H1 (cell line): ENCODE results near the gene NCKIPSD. TPM values are rescaled to one million over a fixed set of nuclear protein-coding genes. Genes with fewer than 3 reads are reported as not detected.

Experiments used
- CTCF ChIA-PET: fragments of 300-600 bp; sonication (Branson Sonifier 250); formaldehyde crosslinking; loops from one replicate; lab custom pipeline; 2021; ENCODE audit not compliant: partially characterized antibody; lab: Charles Lee
- POLR2A ChIA-PET: fragments of 300-600 bp; sonication (Branson Sonifier 250); formaldehyde crosslinking; loops from one replicate; lab custom pipeline; 2021; ENCODE audit warnings: inconsistent platforms; ENCODE audit not compliant: partially characterized antibody; lab: Charles Lee
- DNase-seq, 2 experiments: peaks; one replicate each; pipeline versions ENCODE4 v3.0.0 to v3.0.0-alpha.2; 2010 to 2022; ENCODE audit warnings: low spot score in 2 of 2, low read depth in 1 of 2, mixed read lengths in 1 of 2
- FAIRE-seq: peaks from 2 replicates; lab custom pipeline; 2011; peaks lifted over from hg19 to GRCh38; lab: Jason Lieb, UNC
- H2AFZ ChIP-seq: 2 replicates; pipeline ENCODE4 v1.8.1; 2012; ENCODE audit warnings: low read length, inconsistent platforms
- H2AK5ac ChIP-seq: 2 replicates; pipeline ENCODE4 v1.6.1; 2013; ENCODE audit warnings: low read depth, low read length
- H2BK120ac ChIP-seq: replicated peaks from 2 replicates; pipeline ENCODE3; 2013; ENCODE audit warnings: low read depth, low read length, inconsistent platforms
- H2BK12ac ChIP-seq: 2 replicates; pipeline ENCODE4 v1.6.1; 2013; ENCODE audit warnings: low read depth, low read length
- H2BK15ac ChIP-seq: 2 replicates; pipeline ENCODE4 v1.6.1; 2013; ENCODE audit warnings: low read length
- H2BK20ac ChIP-seq: 2 replicates; pipeline ENCODE4 v1.6.1; 2013; ENCODE audit warnings: low read length
- H2BK5ac ChIP-seq: 2 replicates; pipeline ENCODE4 v1.6.1; 2013; ENCODE audit warnings: low read depth, low read length
- H3K14ac ChIP-seq: 2 replicates; pipeline ENCODE4 v1.6.1; 2013; ENCODE audit warnings: inconsistent platforms; ENCODE audit not compliant: insufficient read length
- H3K18ac ChIP-seq: 2 replicates; pipeline ENCODE4 v1.6.1; 2013; ENCODE audit warnings: low read length; ENCODE audit errors: extremely low read depth
- H3K23ac ChIP-seq: 2 replicates; pipeline ENCODE4 v1.6.1; 2013; ENCODE audit warnings: inconsistent platforms; ENCODE audit not compliant: insufficient read length
- H3K23me2 ChIP-seq: 2 replicates; pipeline ENCODE4 v1.6.1; 2013; ENCODE audit warnings: low read depth, low read length
- H3K27ac ChIP-seq: 2 replicates; pipeline ENCODE4 v1.6.1; 2011; ENCODE audit warnings: low read depth, low read length, inconsistent platforms
- H3K27me3 ChIP-seq, 4 experiments: replicated peaks in 1 of 4; 1 replicate in 1 of 4; 2 replicates in 3 of 4; pipeline versions ENCODE4 v1.6.1 to v1.8.1; 2011 to 2013; ENCODE audit warnings: low read length in 3 of 4, mild to moderate bottlenecking in 3 of 4, inconsistent platforms in 2 of 4, mixed read lengths in 2 of 4, moderate library complexity in 1 of 4; ENCODE audit not compliant: control insufficient read depth in 3 of 4, insufficient read depth in 3 of 4; ENCODE audit errors: extremely low read depth in 1 of 4
- H3K36me3 ChIP-seq, 4 experiments: 2 replicates each; pipeline versions ENCODE4 v1.6.1 to v1.8.1; 2011 to 2013; ENCODE audit warnings: mild to moderate bottlenecking in 4 of 4, low read length in 3 of 4, moderate library complexity in 2 of 4, control low read depth in 1 of 4, inconsistent platforms in 1 of 4; ENCODE audit not compliant: insufficient read depth in 4 of 4, control insufficient read depth in 2 of 4
- H3K4ac ChIP-seq: replicated peaks from 2 replicates; pipeline ENCODE3; 2013; ENCODE audit warnings: low read length, low read depth, mixed read lengths, inconsistent platforms; ENCODE audit not compliant: insufficient read length
- H3K4me1 ChIP-seq, 4 experiments: replicated peaks in 1 of 4; 1 replicate in 1 of 4; 2 replicates in 3 of 4; pipeline versions ENCODE4 v1.6.1 to v1.8.1; 2011 to 2013; ENCODE audit warnings: low read length in 3 of 4, inconsistent platforms in 2 of 4, mixed read lengths in 1 of 4; ENCODE audit not compliant: insufficient read depth in 4 of 4, control insufficient read depth in 3 of 4
- H3K4me2 ChIP-seq, 2 experiments: 2 replicates each; pipeline versions ENCODE4 v1.6.1 to v1.8.1; 2011 to 2013; ENCODE audit warnings: low read depth in 2 of 2, low read length in 2 of 2, control low read depth in 1 of 2, inconsistent platforms in 1 of 2, mild to moderate bottlenecking in 1 of 2; ENCODE audit not compliant: insufficient read depth in 1 of 2
- H3K4me3 ChIP-seq, 4 experiments: fragments of 200-600, 300-600 bp in 1 of 4; sonication (generic), shearing (Covaris generic), sonication (Bioruptor Twin) in 1 of 4; 2 replicates each; pipeline versions ENCODE4 v1.5.1 to v1.8.1; 2011 to 2016; ENCODE audit warnings: low read length in 4 of 4, low read depth in 3 of 4, control low read depth in 2 of 4, inconsistent platforms in 2 of 4, mild to moderate bottlenecking in 2 of 4, mixed read lengths in 1 of 4, moderate library complexity in 1 of 4; ENCODE audit not compliant: insufficient read depth in 2 of 4; ENCODE audit errors: extremely low read depth in 1 of 4
- H3K56ac ChIP-seq: replicated peaks from 2 replicates; pipeline ENCODE3; 2013; ENCODE audit warnings: low read depth, mild to moderate bottlenecking, mixed read lengths, low read length, inconsistent platforms; ENCODE audit not compliant: insufficient read length
- H3K79me1 ChIP-seq: 2 replicates; pipeline ENCODE4 v1.6.1; 2013; ENCODE audit warnings: low read depth, low read length, control low read depth
- H3K79me2 ChIP-seq, 2 experiments: 2 replicates each; pipeline versions ENCODE4 v1.6.1 to v1.8.1; 2012 to 2013; ENCODE audit warnings: low read length in 2 of 2, mild to moderate bottlenecking in 2 of 2, inconsistent platforms in 1 of 2; ENCODE audit not compliant: insufficient read depth in 2 of 2, control insufficient read depth in 1 of 2
- H3K9ac ChIP-seq, 4 experiments: replicated peaks in 1 of 4; 1 replicate in 1 of 4; 2 replicates in 3 of 4; pipeline versions ENCODE4 v1.6.1 to v1.8.1; 2011 to 2013; ENCODE audit warnings: low read depth in 3 of 4, low read length in 3 of 4, control low read depth in 2 of 4, mild to moderate bottlenecking in 2 of 4, moderate library complexity in 2 of 4, inconsistent platforms in 1 of 4; ENCODE audit errors: extremely low read depth in 1 of 4
- H3K9me3 ChIP-seq, 2 experiments: 2 replicates each; pipeline versions ENCODE4 v1.6.1 to v1.8.1; 2012 to 2013; ENCODE audit warnings: mild to moderate bottlenecking in 2 of 2, moderate library complexity in 2 of 2, control low read depth in 1 of 2, inconsistent platforms in 1 of 2, low read depth in 1 of 2, low read length in 1 of 2, mixed read lengths in 1 of 2; ENCODE audit not compliant: insufficient read depth in 2 of 2
- H4K20me1 ChIP-seq, 2 experiments: replicated peaks in 1 of 2; 2 replicates each; pipeline versions ENCODE3 to v1.8.1; 2011 to 2013; ENCODE audit warnings: inconsistent platforms in 2 of 2, low read length in 2 of 2, mild to moderate bottlenecking in 1 of 2; ENCODE audit not compliant: insufficient read depth in 2 of 2, control insufficient read depth in 1 of 2
- H4K5ac ChIP-seq: 2 replicates; pipeline ENCODE4 v1.6.1; 2013; ENCODE audit warnings: low read length, low read depth, mixed read lengths, inconsistent platforms; ENCODE audit not compliant: insufficient read length
- H4K8ac ChIP-seq: 2 replicates; pipeline ENCODE4 v1.8.0; 2013; ENCODE audit warnings: mild to moderate bottlenecking, moderate library complexity, low read length, inconsistent platforms; ENCODE audit not compliant: insufficient read depth; ENCODE audit errors: extremely low read depth
- H4K91ac ChIP-seq: replicated peaks from 2 replicates; pipeline ENCODE3; 2013; ENCODE audit warnings: low read length, mixed read lengths, inconsistent platforms; ENCODE audit not compliant: insufficient read length
- CHD1 ChIP-seq: IDR thresholded peaks from 2 replicates; pipeline ENCODE4 v1.6.1; 2012; ENCODE audit warnings: low read depth, low read length, improper control_type of control experiment
- CTBP2 ChIP-seq: IDR thresholded peaks from 2 replicates; pipeline ENCODE4 v1.7.0; 2011; ENCODE audit warnings: borderline replicate concordance, mild to moderate bottlenecking, moderate library complexity, mixed read lengths, low read length; ENCODE audit not compliant: insufficient read depth, insufficient read length
- JUN ChIP-seq: IDR thresholded peaks from 2 replicates; pipeline ENCODE4 v1.6.1; 2011; ENCODE audit warnings: low read depth, mild to moderate bottlenecking, improper control_type of control experiment, low read length
- POLR2AphosphoS5 ChIP-seq: IDR thresholded peaks from 2 replicates; pipeline ENCODE4 v1.6.1; 2011; ENCODE audit warnings: low read depth, low read length
- SP4 ChIP-seq: IDR thresholded peaks from 2 replicates; pipeline ENCODE4 v1.6.1; 2012; ENCODE audit warnings: low read length, inconsistent platforms
- WGBS, 2 experiments: shearing (Covaris generic) in 1 of 2; methylation state at CpG; one replicate each; pipeline versions ENCODE4 v1.1.6 to v1.1.7; 2013 to 2015; ENCODE audit warnings: low lambda C conversion rate in 2 of 2, mixed read lengths in 2 of 2, inconsistent platforms in 1 of 2, low coverage in 1 of 2, missing lambda C conversion rate in 1 of 2; ENCODE audit not compliant: insufficient replicate concordance in 2 of 2, insufficient coverage in 1 of 2, insufficient read length in 1 of 2; ENCODE audit errors: extremely low coverage in 1 of 2, missing lambda C conversion rate in 1 of 2; 5-methylcytosine and 5-hydroxymethylcytosine counted together
- polyA plus RNA-seq, 7 experiments: library from polyadenylated mRNA; depleted of rRNA in 3 of 7; stranded (reverse) in 5 of 7; unstranded in 2 of 7; fragments of >200 nt in 5 of 7; fragments of 200-250 nt in 2 of 7; gene quantifications; 1 replicate in 5 of 7; 2 replicates in 1 of 7; 4 replicates in 1 of 7; pipeline versions ENCODE4 v1.2.1 to v1.2.3, GENCODE V29; 2011 to 2013; ENCODE audit warnings: missing spikeins in 2 of 7, mixed read lengths in 2 of 7
- total RNA-seq: library from RNA; stranded (reverse); fragmentation: NEBNext Ultra II Directional; extraction: Animal tissue kit (Norgen Biotek cat#: 25700); gene quantifications from 2 replicates; pipeline ENCODE4 v1.2.1, GENCODE V29; 2021
- TF ChIP-seq, protein P1 (sequence below): IDR thresholded peaks from 2 replicates; pipeline ENCODE4 v1.6.1; 2012; ENCODE audit warnings: inconsistent platforms
- TF ChIP-seq, protein P2 (sequence below): IDR thresholded peaks from 2 replicates; pipeline ENCODE4 v1.6.1; 2011; ENCODE audit warnings: low read length, improper control_type of control experiment

NCKIPSD gene
- total and polyA plus RNA-seq, 2 of the 8 experiments (the other 6 are each of a cell fraction or from before 2014, with no cell fraction given), result 34.7 to 91.8 TPM

DNA sequence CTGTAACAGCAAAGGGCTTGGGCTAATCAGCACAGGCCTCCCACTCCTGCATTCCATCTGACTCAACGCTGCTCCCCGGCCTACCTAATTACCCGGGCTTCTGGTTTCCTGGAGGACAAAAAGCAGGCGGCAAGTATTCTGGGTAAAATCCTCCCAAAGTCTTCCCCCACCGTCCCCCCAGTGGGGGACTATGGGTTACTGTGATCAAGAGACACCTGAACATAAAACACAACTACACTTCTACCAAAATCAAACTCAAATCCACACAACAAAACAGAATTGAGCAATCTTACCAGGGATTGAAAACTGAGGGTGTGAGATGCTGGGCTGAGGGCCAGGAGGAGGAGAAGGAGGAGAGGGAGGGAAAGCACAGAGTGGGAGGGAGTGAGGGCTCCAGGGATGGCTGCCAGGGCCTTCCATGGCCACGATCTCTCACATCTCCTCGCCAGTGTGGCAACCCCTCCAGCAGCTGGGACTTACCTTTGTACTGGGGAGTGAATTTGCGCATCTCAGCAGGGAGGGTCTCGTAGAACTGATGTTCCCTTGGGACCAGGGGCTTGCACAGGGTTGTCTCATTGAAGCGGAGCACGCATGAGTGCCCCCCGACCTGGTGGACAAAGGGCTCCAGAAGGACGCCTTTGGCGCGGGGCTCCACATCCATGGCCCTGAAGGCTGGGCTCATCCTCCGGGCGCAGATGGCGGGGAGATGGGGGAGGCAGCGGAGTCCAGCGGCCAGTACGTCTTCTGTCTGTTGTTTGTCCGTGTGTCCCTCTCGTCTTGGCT, 9.1 kb upstream of the NCKIPSD start:
- H2AK5ac ChIP-seq, result peak overlapping the region; percentile 34; the same call in 1 of the 2 replicates
- no peak overlapping the region for H3K4ac ChIP-seq
- H3K23me2 ChIP-seq, result no peaks in the 10 kb centered on the region
- no peak overlapping the region for H4K91ac ChIP-seq
- peak overlapping the region; percentile 62; the same call in 1 of the 2 replicates for H2BK12ac ChIP-seq
- H3K14ac ChIP-seq, result no peak overlapping the region
- FAIRE-seq (no peak), DNase-seq (no peak)
- H3K18ac ChIP-seq, result peak overlapping the region; percentile 38; the same call in 1 of the 2 replicates
- POLR2A ChIA-PET, result interaction anchor here (0.7 to 13.3 kb wide), 9 partner anchors 8 to 152 kb away, joined by 3 to 187 read pairs (median 3); partner anchors contain the start of genes IP6K2, NCKIPSD and PRKAR2A
- H3K4me2 ChIP-seq, result peak overlapping the region; percentile 50 to 58
- H2BK120ac ChIP-seq, result no peak overlapping the region
- no peaks in the 10 kb centered on the region for H3K9me3 ChIP-seq
- no peak overlapping the region for H2AFZ ChIP-seq
- H3K56ac ChIP-seq, result no peak overlapping the region
- H3K23ac ChIP-seq, result no peak overlapping the region
- H3K79me2 ChIP-seq, result peaks cover 21 to 69% of the 10 kb centered on the region in 2 experiments
- peaks cover 6 to 7% (median 6%) of the 10 kb centered on the region in 4 experiments for H3K4me1 ChIP-seq
- H4K5ac ChIP-seq, result no peak overlapping the region
- peaks cover 14% of the 10 kb centered on the region for H3K79me1 ChIP-seq
- no peak overlapping the region for H2BK20ac ChIP-seq
- WGBS, 2 experiments, result 90% methylated on average over 23 of the region's 23 CpGs; no CpG with 5 or more reads in 1 of the 2 experiments
- H4K8ac ChIP-seq, result peak overlapping the region; percentile 7; the same call in 1 of the 2 replicates
- H4K20me1 ChIP-seq, result peaks cover 20 to 32% of the 10 kb centered on the region in 2 experiments
- peak overlapping the region; percentile 5; the same call in 1 of the 2 replicates for H2BK5ac ChIP-seq
- no peak overlapping the region for H2BK15ac ChIP-seq
- no peaks in the 10 kb centered on the region for H3K27me3 ChIP-seq
- CTCF ChIA-PET, result interaction anchor here (0.8 to 1.5 kb wide), 3 partner anchors 9 to 45 kb away, joined by 3 to 5 read pairs (median 3); partner anchors contain the start of gene NCKIPSD
- no peak for TF ChIP-seq JUN
- TF ChIP-seq, protein P1, sequence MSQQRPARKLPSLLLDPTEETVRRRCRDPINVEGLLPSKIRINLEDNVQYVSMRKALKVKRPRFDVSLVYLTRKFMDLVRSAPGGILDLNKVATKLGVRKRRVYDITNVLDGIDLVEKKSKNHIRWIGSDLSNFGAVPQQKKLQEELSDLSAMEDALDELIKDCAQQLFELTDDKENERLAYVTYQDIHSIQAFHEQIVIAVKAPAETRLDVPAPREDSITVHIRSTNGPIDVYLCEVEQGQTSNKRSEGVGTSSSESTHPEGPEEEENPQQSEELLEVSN, result no peak
- TF ChIP-seq SP4, result no peak
- TF ChIP-seq CHD1, result no peak
- TF ChIP-seq, protein P2, sequence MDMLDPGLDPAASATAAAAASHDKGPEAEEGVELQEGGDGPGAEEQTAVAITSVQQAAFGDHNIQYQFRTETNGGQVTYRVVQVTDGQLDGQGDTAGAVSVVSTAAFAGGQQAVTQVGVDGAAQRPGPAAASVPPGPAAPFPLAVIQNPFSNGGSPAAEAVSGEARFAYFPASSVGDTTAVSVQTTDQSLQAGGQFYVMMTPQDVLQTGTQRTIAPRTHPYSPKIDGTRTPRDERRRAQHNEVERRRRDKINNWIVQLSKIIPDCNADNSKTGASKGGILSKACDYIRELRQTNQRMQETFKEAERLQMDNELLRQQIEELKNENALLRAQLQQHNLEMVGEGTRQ, result no peak
- 0 out of 2 replicates have a peak, but pooled peaks have one; percentile 1 for TF ChIP-seq POLR2AphosphoS5
- TF ChIP-seq CTBP2, result no peak
- TF ChIP-seq, all 59 proteins: peak for 1
- peak overlapping the region in 3 of 4 experiments; percentile 65 to 73 (median 65); a peak in 6 of 7 replicates for H3K9ac ChIP-seq
- H3K4me3 ChIP-seq, result peak overlapping the region in 3 of 4 experiments; percentile 12 to 36 (median 20); a peak in 5 of 8 replicates
- H3K27ac ChIP-seq, result peak overlapping the region; percentile 69
- peaks cover 29 to 74% (median 50%) of the 10 kb centered on the region in 4 experiments for H3K36me3 ChIP-seq
